ENCODE results near the gene MYL6B. TPM values are rescaled to one million over a fixed set of nuclear protein-coding genes. Genes with fewer than 3 reads are reported as not detected.

MYL6B gene
- total RNA-seq, 2 experiments from 2014 or later: 6.2 to 6.4 TPM

DNA sequence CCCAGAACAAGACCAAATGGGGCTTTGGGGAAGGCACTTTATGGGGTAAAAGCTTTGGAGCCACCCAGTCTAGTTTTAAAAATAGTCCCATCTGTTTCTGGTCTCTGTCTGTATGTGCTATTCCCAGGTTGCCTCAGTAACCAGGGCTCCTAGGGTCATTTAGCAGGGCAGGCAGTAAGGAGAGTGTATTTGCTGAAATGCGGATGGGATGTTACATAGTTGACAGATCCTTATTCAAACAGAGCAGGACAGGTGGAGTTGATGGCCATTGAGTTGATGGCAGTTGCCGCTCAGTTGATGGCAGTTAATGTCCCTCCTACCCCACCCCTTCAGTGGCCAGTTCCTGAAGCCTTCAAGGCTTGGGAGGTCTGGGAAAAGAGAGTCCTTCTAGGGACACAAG lies 29.8 kb upstream of the MYL6B start:
- TF ChIP-seq, protein P1, sequence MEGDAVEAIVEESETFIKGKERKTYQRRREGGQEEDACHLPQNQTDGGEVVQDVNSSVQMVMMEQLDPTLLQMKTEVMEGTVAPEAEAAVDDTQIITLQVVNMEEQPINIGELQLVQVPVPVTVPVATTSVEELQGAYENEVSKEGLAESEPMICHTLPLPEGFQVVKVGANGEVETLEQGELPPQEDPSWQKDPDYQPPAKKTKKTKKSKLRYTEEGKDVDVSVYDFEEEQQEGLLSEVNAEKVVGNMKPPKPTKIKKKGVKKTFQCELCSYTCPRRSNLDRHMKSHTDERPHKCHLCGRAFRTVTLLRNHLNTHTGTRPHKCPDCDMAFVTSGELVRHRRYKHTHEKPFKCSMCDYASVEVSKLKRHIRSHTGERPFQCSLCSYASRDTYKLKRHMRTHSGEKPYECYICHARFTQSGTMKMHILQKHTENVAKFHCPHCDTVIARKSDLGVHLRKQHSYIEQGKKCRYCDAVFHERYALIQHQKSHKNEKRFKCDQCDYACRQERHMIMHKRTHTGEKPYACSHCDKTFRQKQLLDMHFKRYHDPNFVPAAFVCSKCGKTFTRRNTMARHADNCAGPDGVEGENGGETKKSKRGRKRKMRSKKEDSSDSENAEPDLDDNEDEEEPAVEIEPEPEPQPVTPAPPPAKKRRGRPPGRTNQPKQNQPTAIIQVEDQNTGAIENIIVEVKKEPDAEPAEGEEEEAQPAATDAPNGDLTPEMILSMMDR (IDR thresholded peaks at IDR 0.05): no peak
- no peak for ATAC-seq (ENCODE audit: poor library complexity)
- H3K9me3 Mint-ChIP-seq: no peaks in the 10 kb centered on the region
- Histone ChIP-seq H3K4me1 (ENCODE audit: insufficient read depth, low read length) (peaks cover 49% of the 10 kb centered on the region), H3K9me3 (ENCODE audit: control insufficient read depth in 1 of 2, insufficient read depth in 1 of 2, low read length in 2 of 2) (no peaks in the 10 kb centered on the region), H3K27me3 (ENCODE audit: control insufficient read depth in 1 of 2, insufficient read depth in 2 of 2, low read length in 2 of 2) (no peaks in the 10 kb centered on the region), H3K27ac (ENCODE audit: low read depth in 1 of 2, low read length in 2 of 2) (no peak overlapping the region), H3K4me3 (ENCODE audit: low read length) (no peak overlapping the region), H3K36me3 (ENCODE audit: insufficient read depth, low read length) (peaks cover 25% of the 10 kb centered on the region)
- peaks cover 16% of the 10 kb centered on the region for H3K36me3 Mint-ChIP-seq (ENCODE audit: low read depth)
- POLR2A ChIA-PET: interaction anchor here (1.4 kb wide), 1 partner anchor 149 kb away, joined by 4 read pairs; the partner anchor contains the start of gene RAB5B
- peaks cover 58% of the 10 kb centered on the region for H3K4me1 Mint-ChIP-seq (ENCODE audit: low read depth)
- no peaks in the 10 kb centered on the region for H3K27me3 Mint-ChIP-seq
- H3K4me3 Mint-ChIP-seq: no peak overlapping the region
- intact Hi-C loops (cut with DNase I, micrococcal nuclease): no loop called here
- no peak for DNase-seq
- no peak overlapping the region for H3K27ac Mint-ChIP-seq
- CTCF ChIA-PET: interaction anchor here (0.6 to 9.6 kb wide), 2 partner anchors 66 to 356 kb away, joined by 3 to 138 read pairs; partner anchors contain the start of gene SMARCC2

GRCh38 chr12:56124133-56124532 lies 28.3 kb upstream of the MYL6B start:
- Histone ChIP-seq H3K9me3 (ENCODE audit: control insufficient read depth in 1 of 2, insufficient read depth in 1 of 2, low read length in 2 of 2) (no peaks in the 10 kb centered on the region), H3K36me3 (ENCODE audit: insufficient read depth, low read length) (peaks cover 22% of the 10 kb centered on the region), H3K4me3 (ENCODE audit: low read length) (no peak overlapping the region), H3K27me3 (ENCODE audit: control insufficient read depth in 1 of 2, insufficient read depth in 2 of 2, low read length in 2 of 2) (no peaks in the 10 kb centered on the region), H3K4me1 (ENCODE audit: insufficient read depth, low read length) (peaks cover 41% of the 10 kb centered on the region), H3K27ac (ENCODE audit: low read depth in 1 of 2, low read length in 2 of 2) (peak overlapping the region in 1 of 2 donors; percentile 3)
- ATAC-seq (ENCODE audit: poor library complexity): no peak
- peaks cover 49% of the 10 kb centered on the region for H3K4me1 Mint-ChIP-seq (ENCODE audit: low read depth)
- TF ChIP-seq, protein P1 (IDR thresholded peaks at IDR 0.05): no peak
- no peak overlapping the region for H3K4me3 Mint-ChIP-seq
- ChIA-PET CTCF (interaction anchor here (1.2 to 9.6 kb wide), 4 partner anchors 20 to 134 kb away, joined by 3 to 138 read pairs (median 5); partner anchors contain the start of genes ANKRD52, PA2G4 and SMARCC2), POLR2A (interaction anchor here (0.7 to 6.5 kb wide), 5 partner anchors 20 to 65 kb away, joined by 3 to 89 read pairs (median 3); partner anchors contain the start of genes MYL6, PA2G4 and SMARCC2)
- intact Hi-C loops (cut with DNase I, micrococcal nuclease): no loop called here
- H3K9me3 Mint-ChIP-seq: no peaks in the 10 kb centered on the region
- DNase-seq: no peak
- H3K27me3 Mint-ChIP-seq: no peaks in the 10 kb centered on the region
- peaks cover 24% of the 10 kb centered on the region for H3K36me3 Mint-ChIP-seq (ENCODE audit: low read depth)
- peak overlapping the region; percentile 28 for H3K27ac Mint-ChIP-seq

DNA sequence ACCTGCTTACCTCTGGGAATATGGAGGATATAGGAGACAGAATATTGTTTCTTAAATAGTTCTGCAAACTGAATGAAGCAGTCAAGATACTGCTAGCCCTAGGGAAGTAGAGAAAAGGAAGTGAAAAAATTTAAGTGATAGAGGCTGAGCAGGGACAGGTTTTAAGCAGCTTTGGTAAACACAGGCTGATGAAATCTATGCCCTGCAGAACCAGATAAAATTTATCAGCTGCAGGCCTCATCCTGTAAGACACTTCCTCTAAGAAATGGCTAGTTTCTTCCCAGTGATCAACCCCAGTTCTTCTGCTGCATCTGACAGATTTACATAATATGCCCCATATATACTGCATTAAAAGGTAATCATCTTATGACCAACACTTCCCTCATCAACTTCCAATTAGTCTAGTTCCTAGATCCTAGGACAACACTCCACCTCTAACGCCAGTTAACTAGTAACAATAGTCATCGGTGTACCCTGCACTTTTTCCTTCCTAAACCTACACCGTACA lies 25.6 kb upstream of the MYL6B start:
- Mint-ChIP-seq H3K4me3 (peak overlapping the region; percentile 97), H3K27me3 (no peaks in the 10 kb centered on the region), H3K27ac (peak overlapping the region; percentile 86), H3K36me3 (ENCODE audit: low read depth) (peaks cover 41% of the 10 kb centered on the region), H3K9me3 (no peaks in the 10 kb centered on the region), H3K4me1 (ENCODE audit: low read depth) (peaks cover 65% of the 10 kb centered on the region)
- peaks cover 57% of the 10 kb centered on the region for H3K4me1 ChIP-seq (ENCODE audit: insufficient read depth, low read length)
- H3K27me3 ChIP-seq (ENCODE audit: control insufficient read depth in 1 of 2, insufficient read depth in 2 of 2, low read length in 2 of 2): no peaks in the 10 kb centered on the region
- no peaks in the 10 kb centered on the region for H3K9me3 ChIP-seq (ENCODE audit: control insufficient read depth in 1 of 2, insufficient read depth in 1 of 2, low read length in 2 of 2)
- CTCF ChIA-PET: interaction anchor here (0.6 to 9.6 kb wide), 29 partner anchors 9 to 388 kb away, joined by 3 to 138 read pairs (median 5); partner anchors contain the start of genes MYL6, MYL6B, RNF41 and RPL41
- TF ChIP-seq, protein P1 (IDR thresholded peaks at IDR 0.05): no peak
- H3K4me3 ChIP-seq (ENCODE audit: low read length): no peak overlapping the region
- intact Hi-C loops (cut with DNase I, micrococcal nuclease): loop anchor here (1.0 to 5.0 kb wide), 5 partner anchors 31 to 384 kb away; partner anchors contain the start of genes CS (in 1 of the 2), GDF11 (in 1 of the 2) and SMARCC2 (in 1 of the 2)
- no peak for ATAC-seq (ENCODE audit: poor library complexity)
- POLR2A ChIA-PET: interaction anchor here (0.6 to 6.5 kb wide), 10 partner anchors 9 to 309 kb away, joined by 3 to 133 read pairs (median 22); partner anchors contain the start of genes MYL6, MYL6B, ORMDL2 and PA2G4
- DNase-seq: peak in 1 of 14 experiments; percentile 35
- peaks cover 21% of the 10 kb centered on the region for H3K36me3 ChIP-seq (ENCODE audit: insufficient read depth, low read length)
- peak overlapping the region; percentile 56 to 73 for H3K27ac ChIP-seq (ENCODE audit: low read depth in 1 of 2, low read length in 2 of 2)
